ENCODE measurements around the gene PARVB. TPM values are rescaled to one million over a fixed set of nuclear protein-coding genes. Genes with fewer than 3 reads are reported as not detected.

The PARVB gene
- total and polyA plus RNA-seq, 2 donors (not counting 3 experiments of a cell fraction or from before 2014, with no cell fraction given) = 155 to 162 TPM

DNA sequence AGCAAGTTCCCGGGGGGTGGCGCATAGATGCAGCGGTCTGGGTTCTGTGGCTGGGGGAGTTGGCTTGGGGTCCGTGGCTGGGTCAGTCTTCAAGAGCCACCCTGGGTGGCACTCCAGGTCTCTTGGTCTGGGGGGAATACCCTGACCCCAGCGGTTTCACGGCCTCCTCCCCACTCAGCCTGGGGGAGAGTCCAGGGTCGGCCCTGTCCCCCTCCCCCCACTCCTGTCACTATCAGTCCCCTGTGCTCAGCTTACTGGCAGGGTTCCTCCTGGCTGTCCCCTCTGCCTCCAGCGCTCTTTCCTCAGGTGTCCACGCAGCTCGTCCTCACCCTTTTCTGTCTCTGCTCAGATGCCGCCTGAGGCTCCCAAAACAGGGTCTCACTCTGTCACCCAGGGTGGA lies 88.1 kb downstream of the PARVB start:
- H3K36me3 ChIP-seq (ENCODE audit: control insufficient read depth in 2 of 2, extremely low read depth in 1 of 2, insufficient read depth in 2 of 2, low read length in 2 of 2) = peaks cover 3 to 10% of the 10 kb centered on the region in 2 experiments
- no peaks in the 10 kb centered on the region for H3K4me1 ChIP-seq (ENCODE audit: control insufficient read depth, extremely low read depth, insufficient read depth, low read length)
- no peak overlapping the region for H3K9ac ChIP-seq (replicated peaks; ENCODE audit: extremely low read depth, insufficient read depth, low read length)
- no peak for DNase-seq (ENCODE audit: low read depth, low spot score)
- BruUV-seq (replicated peaks) = no TSS peak
- TF ChIP-seq, protein P1, sequence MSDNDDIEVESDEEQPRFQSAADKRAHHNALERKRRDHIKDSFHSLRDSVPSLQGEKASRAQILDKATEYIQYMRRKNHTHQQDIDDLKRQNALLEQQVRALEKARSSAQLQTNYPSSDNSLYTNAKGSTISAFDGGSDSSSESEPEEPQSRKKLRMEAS (IDR thresholded peaks at IDR 0.05; ENCODE audit: insufficient read depth, insufficient read length) = no peak
- TF ChIP-seq, protein P2, sequence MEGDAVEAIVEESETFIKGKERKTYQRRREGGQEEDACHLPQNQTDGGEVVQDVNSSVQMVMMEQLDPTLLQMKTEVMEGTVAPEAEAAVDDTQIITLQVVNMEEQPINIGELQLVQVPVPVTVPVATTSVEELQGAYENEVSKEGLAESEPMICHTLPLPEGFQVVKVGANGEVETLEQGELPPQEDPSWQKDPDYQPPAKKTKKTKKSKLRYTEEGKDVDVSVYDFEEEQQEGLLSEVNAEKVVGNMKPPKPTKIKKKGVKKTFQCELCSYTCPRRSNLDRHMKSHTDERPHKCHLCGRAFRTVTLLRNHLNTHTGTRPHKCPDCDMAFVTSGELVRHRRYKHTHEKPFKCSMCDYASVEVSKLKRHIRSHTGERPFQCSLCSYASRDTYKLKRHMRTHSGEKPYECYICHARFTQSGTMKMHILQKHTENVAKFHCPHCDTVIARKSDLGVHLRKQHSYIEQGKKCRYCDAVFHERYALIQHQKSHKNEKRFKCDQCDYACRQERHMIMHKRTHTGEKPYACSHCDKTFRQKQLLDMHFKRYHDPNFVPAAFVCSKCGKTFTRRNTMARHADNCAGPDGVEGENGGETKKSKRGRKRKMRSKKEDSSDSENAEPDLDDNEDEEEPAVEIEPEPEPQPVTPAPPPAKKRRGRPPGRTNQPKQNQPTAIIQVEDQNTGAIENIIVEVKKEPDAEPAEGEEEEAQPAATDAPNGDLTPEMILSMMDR (IDR thresholded peaks at IDR 0.05; ENCODE audit: extremely low read depth in 1 of 2, insufficient read depth in 1 of 2, low read depth in 1 of 2, low read length in 2 of 2) = no peak
- TF ChIP-seq JUN (IDR thresholded peaks at IDR 0.05; ENCODE audit: borderline replicate concordance, insufficient read depth, insufficient read length, low read depth) (no peak), FOS (IDR thresholded peaks at IDR 0.05; ENCODE audit: borderline replicate concordance, insufficient read depth, low read length) (no peak), POLR2AphosphoS5 (IDR thresholded peaks at IDR 0.05; ENCODE audit: insufficient read depth, low read depth, low read length) (no peak), POLR2A (IDR thresholded peaks at IDR 0.05; ENCODE audit: low read depth, low read length) (no peak), EZH2 (IDR thresholded peaks at IDR 0.05; ENCODE audit: borderline replicate concordance, low read depth, low read length, severe bottlenecking) (no peak), MYC (IDR thresholded peaks at IDR 0.05; ENCODE audit: low read depth, low read length) (no peak), GATA2 (IDR thresholded peaks at IDR 0.05; ENCODE audit: insufficient read depth, insufficient read length, low read depth, low read length) (no peak)
- H3K27ac ChIP-seq (ENCODE audit: insufficient read depth, low read depth, low read length) = no peak overlapping the region
- peaks cover 1% of the 10 kb centered on the region for H3K79me2 ChIP-seq (ENCODE audit: control insufficient read depth, insufficient read depth, low read length)
- dilution Hi-C loops (cut with MboI; ENCODE audit: extremely low pct_ligation_motif_present, low sequenced_read_pairs) (no loop called here), intact Hi-C loops (cut with micrococcal nuclease) (no loop called here)
- H3K9me1 ChIP-seq (replicated peaks; ENCODE audit: control insufficient read depth, extremely low read depth, insufficient read depth, low read length) = no peaks in the 10 kb centered on the region
- H4K20me1 ChIP-seq (replicated peaks; ENCODE audit: control insufficient read depth, extremely low read depth, insufficient read depth, low read length) = no peaks in the 10 kb centered on the region
- no peak for FAIRE-seq
- ChIA-PET CTCF (interaction anchor here (1.1 kb wide), 1 partner anchor 166 kb away, joined by 3 read pairs; no protein-coding TSS in a partner anchor), POLR2A (no interaction called here)
- H3K9me3 ChIP-seq (replicated peaks; ENCODE audit: control insufficient read depth, insufficient read depth, low read length) = no peaks in the 10 kb centered on the region
- no peaks in the 10 kb centered on the region for H3K27me3 ChIP-seq (ENCODE audit: control insufficient read depth in 2 of 2, insufficient read depth in 2 of 2, low read length in 2 of 2)
- H2AFZ ChIP-seq (ENCODE audit: low read depth, low read length) = no peak overlapping the region
- H3K4me3 ChIP-seq (replicated peaks in 1 of 3; ENCODE audit: insufficient read depth in 1 of 3, low read depth in 1 of 3, low read length in 3 of 3) = no peak overlapping the region
- H3K4me2 ChIP-seq (ENCODE audit: insufficient read depth, low read length) = no peak overlapping the region

Data from endothelial cell of umbilical vein (primary cell).